Cardiac fibroblast (primary cell): Measurements from ENCODE around the gene OR11A1.
A peak's percentile ranks its signal among the peaks of the same experiment; 100 is the strongest.

Experiments used
- DNase-seq, 2 donors: peaks; one replicate each; pipeline versions ENCODE4 v3.0.0 to v3.0.0-alpha.2; 2010; ENCODE audit warnings: low read depth in 2 of 2
- H3K4me3 ChIP-seq, 2 donors: replicated peaks in 1 of 2; 1 replicate in 1 of 2; 2 replicates in 1 of 2; pipeline ENCODE4 v1.5.1; 2011; ENCODE audit warnings: low read depth in 2 of 2, low read length in 2 of 2, mild to moderate bottlenecking in 2 of 2, moderate library complexity in 1 of 2
- TF ChIP-seq, protein P1 (sequence below): IDR thresholded peaks from one replicate; pipeline ENCODE4 v1.5.1; 2011; ENCODE audit warnings: low read depth, mild to moderate bottlenecking, low read length, inconsistent platforms

OR11A1 gene, protein sequence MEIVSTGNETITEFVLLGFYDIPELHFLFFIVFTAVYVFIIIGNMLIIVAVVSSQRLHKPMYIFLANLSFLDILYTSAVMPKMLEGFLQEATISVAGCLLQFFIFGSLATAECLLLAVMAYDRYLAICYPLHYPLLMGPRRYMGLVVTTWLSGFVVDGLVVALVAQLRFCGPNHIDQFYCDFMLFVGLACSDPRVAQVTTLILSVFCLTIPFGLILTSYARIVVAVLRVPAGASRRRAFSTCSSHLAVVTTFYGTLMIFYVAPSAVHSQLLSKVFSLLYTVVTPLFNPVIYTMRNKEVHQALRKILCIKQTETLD

DNA sequence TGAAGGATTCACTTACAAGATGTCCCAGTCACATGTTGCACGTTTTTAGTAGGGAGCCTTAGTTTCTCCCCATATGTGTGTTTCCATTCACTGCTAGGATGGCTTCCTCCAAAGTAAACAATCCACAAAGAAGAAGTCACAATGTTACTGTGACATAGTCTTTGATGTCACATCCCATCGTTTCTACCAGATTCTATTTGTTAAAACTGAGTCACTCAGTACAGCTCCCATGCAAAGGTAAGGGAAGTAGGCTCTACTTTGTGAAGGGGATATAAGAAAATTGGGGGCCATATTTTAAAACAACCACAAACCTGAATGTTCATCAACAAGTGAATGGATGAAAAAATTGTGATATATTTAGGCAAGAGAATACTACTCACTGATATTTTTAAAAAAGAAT is at the start of gene OR11A1, which contains the start of gene OR2H1:
Gene OR11A1 (minus strand): TSS at position 101 of the 400 bp plus-strand sequence. CDS start 29,430 bp downstream, outside the sequence.
Gene OR2H1 (plus strand): TSS at position 185 of the 400 bp plus-strand sequence. CDS start 4,615 bp downstream, outside the sequence.
- TF ChIP-seq, protein P1, sequence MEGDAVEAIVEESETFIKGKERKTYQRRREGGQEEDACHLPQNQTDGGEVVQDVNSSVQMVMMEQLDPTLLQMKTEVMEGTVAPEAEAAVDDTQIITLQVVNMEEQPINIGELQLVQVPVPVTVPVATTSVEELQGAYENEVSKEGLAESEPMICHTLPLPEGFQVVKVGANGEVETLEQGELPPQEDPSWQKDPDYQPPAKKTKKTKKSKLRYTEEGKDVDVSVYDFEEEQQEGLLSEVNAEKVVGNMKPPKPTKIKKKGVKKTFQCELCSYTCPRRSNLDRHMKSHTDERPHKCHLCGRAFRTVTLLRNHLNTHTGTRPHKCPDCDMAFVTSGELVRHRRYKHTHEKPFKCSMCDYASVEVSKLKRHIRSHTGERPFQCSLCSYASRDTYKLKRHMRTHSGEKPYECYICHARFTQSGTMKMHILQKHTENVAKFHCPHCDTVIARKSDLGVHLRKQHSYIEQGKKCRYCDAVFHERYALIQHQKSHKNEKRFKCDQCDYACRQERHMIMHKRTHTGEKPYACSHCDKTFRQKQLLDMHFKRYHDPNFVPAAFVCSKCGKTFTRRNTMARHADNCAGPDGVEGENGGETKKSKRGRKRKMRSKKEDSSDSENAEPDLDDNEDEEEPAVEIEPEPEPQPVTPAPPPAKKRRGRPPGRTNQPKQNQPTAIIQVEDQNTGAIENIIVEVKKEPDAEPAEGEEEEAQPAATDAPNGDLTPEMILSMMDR, result no peak
- H3K4me3 ChIP-seq, result no peak within 1 kb of the TSS
- DNase-seq, result no peak

DNA sequence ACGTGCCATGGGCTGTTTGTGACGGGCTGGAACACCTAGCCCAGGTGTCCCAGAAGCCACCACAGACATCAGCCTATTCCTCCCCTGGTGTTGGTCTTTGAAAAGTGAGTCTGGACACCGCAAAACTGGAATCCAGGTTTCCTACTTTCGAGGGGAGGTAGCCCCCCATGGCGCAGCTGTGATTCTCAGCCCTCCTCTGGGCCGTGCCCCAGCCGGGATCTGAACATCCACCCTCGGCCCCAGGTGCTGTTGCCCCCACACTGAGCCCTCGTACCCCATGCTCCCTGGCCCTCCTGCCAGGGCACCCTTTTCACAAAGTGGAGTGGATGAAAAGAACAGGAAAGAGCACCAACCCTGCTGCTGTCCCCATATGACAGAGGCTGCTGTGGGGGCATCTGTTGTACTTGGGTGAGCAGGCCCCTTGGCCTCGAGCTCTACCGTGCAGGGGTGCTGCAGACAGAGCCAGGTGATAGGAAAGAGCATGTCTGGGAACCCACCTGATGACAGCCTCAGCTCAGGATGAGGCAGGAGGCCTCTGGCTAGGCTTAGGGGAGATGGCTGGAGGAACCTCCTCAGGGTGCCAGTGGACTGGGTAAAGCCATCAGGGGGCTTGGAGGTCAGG is 49.7 kb upstream of the OR11A1 start:
- no peak overlapping the region for H3K4me3 ChIP-seq
- DNase-seq, result no peak
- TF ChIP-seq, protein P1, result no peak

DNA sequence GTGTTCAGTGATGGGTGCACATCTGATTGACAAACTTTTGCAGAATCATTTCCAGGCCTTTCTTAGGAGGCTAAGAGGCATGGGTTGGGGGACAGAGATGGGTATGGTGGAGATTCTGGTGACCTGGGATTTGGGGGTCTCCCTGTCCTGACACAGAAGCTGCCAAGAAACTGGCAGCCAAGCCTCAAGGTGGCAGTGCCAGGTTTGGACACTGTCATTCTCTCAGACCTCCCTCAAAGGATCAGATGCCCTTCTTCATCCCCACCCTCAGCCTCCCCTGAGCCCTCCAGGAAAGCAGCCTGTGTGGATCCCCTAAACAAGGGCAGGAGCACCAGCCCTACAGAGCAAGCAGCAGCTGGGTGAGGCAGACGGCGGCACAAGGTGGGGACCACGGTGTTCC is 48.9 kb upstream of the OR11A1 start:
- TF ChIP-seq, protein P1, result no peak
- DNase-seq, result no peak
- no peak overlapping the region for H3K4me3 ChIP-seq

DNA sequence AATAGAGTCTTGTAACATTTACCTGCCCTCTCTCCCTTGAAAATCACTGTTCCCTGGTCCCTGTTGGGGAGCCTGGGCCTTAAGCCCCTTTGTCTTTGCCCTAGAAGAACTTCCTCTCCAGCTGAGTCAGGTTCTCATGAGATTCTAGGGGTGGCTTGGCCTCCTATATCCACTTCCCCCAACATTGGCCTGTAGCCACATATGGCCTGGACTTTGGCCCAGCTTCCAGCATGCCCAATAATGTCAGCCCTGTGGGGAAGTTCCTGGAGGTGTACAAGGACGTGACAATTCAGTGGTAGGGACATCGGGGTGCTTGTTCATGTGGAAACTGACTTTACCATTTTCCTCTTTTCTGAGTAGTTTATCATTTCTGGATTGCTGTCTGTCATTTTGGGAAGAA is 48.1 kb upstream of the OR11A1 start:
- DNase-seq, result peak in 1 of 2 donors; percentile 13
- TF ChIP-seq, protein P1, result no peak

DNA sequence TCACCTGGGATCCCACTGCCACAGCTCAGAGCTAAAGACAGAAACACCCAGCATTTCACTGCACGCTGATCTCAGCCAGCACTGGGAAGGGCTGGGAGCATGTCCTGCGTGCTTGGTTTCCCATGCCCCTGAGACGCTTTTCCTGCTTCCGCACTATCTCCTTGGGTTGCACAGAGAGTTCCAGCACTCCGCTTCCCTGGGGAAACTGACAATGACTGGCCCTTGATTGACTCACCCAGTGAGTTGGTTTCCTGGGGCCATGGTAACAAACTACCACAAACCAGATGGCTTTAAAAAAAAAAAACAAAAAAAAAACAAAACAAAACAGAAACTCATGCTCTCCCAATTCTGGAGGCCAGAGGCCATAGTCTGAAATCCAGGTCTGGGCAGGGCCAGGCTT is 45.7 kb upstream of the OR11A1 start:
- DNase-seq, result peak in 1 of 2 donors; percentile 87
- TF ChIP-seq, protein P1, result no peak
- H3K4me3 ChIP-seq, result no peak overlapping the region

More for the DNA sequence above, 48.1 kb upstream of the OR11A1 start:
- H3K4me3 ChIP-seq, result no peak overlapping the region

DNA sequence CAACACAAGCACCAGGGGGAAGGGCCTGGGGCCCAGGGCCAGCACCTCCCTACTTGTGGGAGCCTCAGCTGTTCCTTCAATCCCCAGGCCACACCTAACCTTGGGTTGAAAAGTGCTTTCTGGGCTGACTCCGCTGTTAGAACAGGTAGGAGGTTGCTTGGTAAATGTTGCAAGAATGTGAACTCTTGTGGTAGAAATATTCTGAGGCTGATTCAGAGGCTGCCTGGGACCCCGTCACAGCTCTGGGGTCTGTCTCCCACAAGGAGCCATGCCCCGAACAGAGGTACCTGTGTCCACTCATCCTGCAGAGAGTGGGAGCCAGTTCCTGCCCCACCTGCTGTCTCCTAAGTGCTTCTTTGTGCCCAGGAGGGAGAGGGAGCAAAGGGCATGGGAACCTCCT is 45.3 kb upstream of the OR11A1 start:
- TF ChIP-seq, protein P1, result no peak
- DNase-seq, result no peak
- no peak overlapping the region for H3K4me3 ChIP-seq
